ENCODE data around the gene MGST3. TPM values are rescaled to one million over a fixed set of nuclear protein-coding genes. Genes with fewer than 3 reads are reported as not detected.

The MGST3 gene
- total RNA-seq, 1 experiment from 2014 or later, result 87.7 TPM

- Histone ChIP-seq H3K9me3 (ENCODE audit: control insufficient read depth, low read depth, low read length) (no peaks in the 10 kb centered on the region), H3K56ac (ENCODE audit: insufficient read length, low read depth, low read length) (no peak overlapping the region), H3K4me1 (ENCODE audit: insufficient read depth, low read length) (no peaks in the 10 kb centered on the region), H2BK12ac (ENCODE audit: insufficient read length, low read depth, low read length) (no peak overlapping the region), H3K14ac (ENCODE audit: insufficient read depth, low read length) (no peak overlapping the region), H3K4me2 (ENCODE audit: insufficient read depth, insufficient read length, low read length) (no peak overlapping the region), H4K91ac (ENCODE audit: insufficient read length, low read depth, low read length) (no peak overlapping the region), H2AK5ac (ENCODE audit: insufficient read length, low read length) (no peak overlapping the region), H3T11ph (ENCODE audit: low read length) (no peak overlapping the region), H4K20me1 (ENCODE audit: control insufficient read depth, insufficient read depth, insufficient read length) (no peaks in the 10 kb centered on the region), H4K8ac (replicated peaks; ENCODE audit: insufficient read length, low read depth, low read length) (no peak overlapping the region), H3K18ac (ENCODE audit: insufficient read length, low read depth, low read length) (no peak overlapping the region), H2BK15ac (ENCODE audit: low read depth, low read length) (no peak overlapping the region), H3K9ac (ENCODE audit: extremely low read depth, insufficient read length, low read length) (no peak overlapping the region), H3K27me3 (ENCODE audit: insufficient read depth, low read length) (no peaks in the 10 kb centered on the region), H3K79me1 (ENCODE audit: insufficient read depth, low read depth, low read length, poor library complexity, severe bottlenecking) (no peaks in the 10 kb centered on the region), H3K23me2 (ENCODE audit: insufficient read length, low read depth, low read length, poor library complexity, severe bottlenecking) (no peaks in the 10 kb centered on the region), H3K23ac (ENCODE audit: insufficient read length, low read depth, low read length) (no peak overlapping the region), H3K79me2 (ENCODE audit: insufficient read depth, low read length) (no peaks in the 10 kb centered on the region), H3K27ac (ENCODE audit: insufficient read length, low read depth, low read length) (no peak overlapping the region), H2BK5ac (ENCODE audit: insufficient read length, low read length) (no peak overlapping the region), H4K5ac (ENCODE audit: insufficient read length, low read depth, low read length) (no peak overlapping the region), H3K4ac (ENCODE audit: low read depth, low read length) (no peak overlapping the region), H2BK20ac (ENCODE audit: low read depth, low read length, poor library complexity, severe bottlenecking) (no peak overlapping the region), H2BK120ac (ENCODE audit: low read depth, low read length, poor library complexity, severe bottlenecking) (no peak overlapping the region), H2AFZ (ENCODE audit: low read length) (no peak overlapping the region)
- no peaks in the 10 kb centered on the region; the same call in 1 of the 2 replicates for H3K27me3 Mint-ChIP-seq (ENCODE audit: low read depth)
- H3K4me3 Mint-ChIP-seq, result no peak overlapping the region
- no peak overlapping the region for H3K27ac Mint-ChIP-seq
- H3K4me1 Mint-ChIP-seq, result peaks cover 4% of the 10 kb centered on the region in 2 experiments
- no peak for DNase-seq
- TF ChIP-seq CTCF (conservative IDR thresholded peaks at IDR 0.05), result no peak
- peaks cover 5 to 9% of the 10 kb centered on the region in 2 experiments for H3K9me3 Mint-ChIP-seq
- H3K36me3 Mint-ChIP-seq (ENCODE audit: insufficient read depth in 1 of 3, low read depth in 3 of 3), result peaks cover 0 to 8% (median 0%) of the 10 kb centered on the region in 3 experiments; a peak in 2 of 7 replicates
- WGBS (ENCODE audit: extremely low coverage, insufficient read length, low lambda C conversion rate), result no CpG with 5 or more reads among the region's 1 CpG
Observed at GRCh38 chr1:165610866-165611265, 20.2 kb upstream of the MGST3 start.

Measured in H9 (cell line).